ENCODE results near the gene NOCT.

GRCh38 chr4:139015269-139015947 is at the start of gene NOCT:
- TF ChIP-seq CTCF (tag by site-specific recombination; IDR thresholded peaks at IDR 0.05) (peak; percentile 28; the same call in 1 of the 2 replicates), ZNF274 (IDR thresholded peaks at IDR 0.05; ENCODE audit: low read length) (no peak), ZNF274 (tag by site-specific recombination; IDR thresholded peaks at IDR 0.05; ENCODE audit: borderline replicate concordance) (no peak), ZBTB8A (tag by site-specific recombination; IDR thresholded peaks at IDR 0.05) (peak; percentile 71), ZBTB11 (tag by site-specific recombination; conservative IDR thresholded peaks at IDR 0.05; ENCODE audit: low read depth) (peak; percentile 40; the same call in 1 of the 2 replicates), ZSCAN18 (tag by site-specific recombination; IDR thresholded peaks at IDR 0.05) (no peak), ZNF707 (tag by site-specific recombination; IDR thresholded peaks at IDR 0.05) (no peak), SCRT1 (tag by site-specific recombination; IDR thresholded peaks at IDR 0.05; ENCODE audit: borderline replicate concordance) (no peak), PATZ1 (tag by site-specific recombination; IDR thresholded peaks at IDR 0.05) (no peak)
